Activated CD4-positive, alpha-beta memory T cell treated with anti-CD3 and anti-CD28 coated beads for 36 hours (primary cell): ENCODE results near the gene MFRP. TPM values are rescaled to one million over a fixed set of nuclear protein-coding genes. Genes with fewer than 3 reads are reported as not detected.

Source experiments
- CTCF ChIA-PET: fragments of 350-600 bp; sonication (Branson Sonifier 250); formaldehyde crosslinking; loops from one replicate; lab custom pipeline; 2021; ENCODE audit warnings: antibody characterized with exemption, inconsistent platforms; lab: Charles Lee
- POLR2A ChIA-PET: fragments of 350-600 bp; sonication (Branson Sonifier 250); formaldehyde crosslinking; loops from one replicate; lab custom pipeline; 2021; ENCODE audit warnings: antibody characterized with exemption; lab: Charles Lee
- DNase-seq: peaks from one replicate; pipeline ENCODE4 v3.0.0-alpha.2; 2020
- H3K27ac Mint-ChIP-seq: one replicate; pipeline ENCODE4 v1.8.0; 2021; ENCODE audit warnings: mixed read lengths
- H3K27me3 Mint-ChIP-seq: one replicate; pipeline ENCODE4 v1.8.0; 2021; ENCODE audit warnings: mixed read lengths
- H3K36me3 Mint-ChIP-seq: one replicate; pipeline ENCODE4 v1.8.0; 2021; ENCODE audit warnings: mixed read lengths
- H3K4me1 Mint-ChIP-seq: one replicate; pipeline ENCODE4 v1.8.0; 2021; ENCODE audit warnings: low read depth, mixed read lengths
- H3K4me3 Mint-ChIP-seq: one replicate; pipeline ENCODE4 v1.8.0; 2021; ENCODE audit warnings: mild to moderate bottlenecking, mixed read lengths
- H3K9me3 Mint-ChIP-seq: one replicate; pipeline ENCODE4 v1.8.0; 2021; ENCODE audit warnings: mixed read lengths
- intact Hi-C: fragments of 100-400 bp; cut with micrococcal nuclease; formaldehyde crosslinking; loops from one replicate; pipeline ENCODE4 v1.15.1; 2023
- total RNA-seq, 2 experiments: library from RNA; stranded (reverse); gene quantifications; one replicate each; pipeline ENCODE4 v1.2.3, GENCODE V29; 2021

The MFRP gene
- total RNA-seq, 2 experiments from 2014 or later, result not detected

- Mint-ChIP-seq H3K27me3 (peaks cover 31% of the 10 kb centered on the region), H3K9me3 (no peaks in the 10 kb centered on the region), H3K36me3 (peaks cover 8% of the 10 kb centered on the region), H3K4me3 (no peak within 1 kb of the TSS), H3K4me1 (peaks cover 17% of the 10 kb centered on the region), H3K27ac (no peak within 1 kb of the TSS)
- POLR2A ChIA-PET, result no interaction called here
- CTCF ChIA-PET, result interaction anchor here (0.6 to 6.5 kb wide), 25 partner anchors 8 to 302 kb away, joined by 3 to 139 read pairs (median 4); partner anchors contain the start of gene USP2
- intact Hi-C loops, result no loop called here
- no peak for DNase-seq
Measured at GRCh38 chr11:119340335-119341221, 5.9 kb downstream of the MFRP start, which contains the start of gene C1QTNF5. C1QTNF5 (minus strand) TSS chr11:119340883; CDS start chr11:119340397, 486 bp downstream.

GRCh38 chr11:119339589-119340334 lies 6.7 kb downstream of the MFRP start:
- no peak overlapping the region for H3K4me3 Mint-ChIP-seq
- no peak overlapping the region for H3K27ac Mint-ChIP-seq
- peaks cover 8% of the 10 kb centered on the region for H3K36me3 Mint-ChIP-seq
- POLR2A ChIA-PET, result no interaction called here
- peak; percentile 48 for DNase-seq
- peaks cover 31% of the 10 kb centered on the region for H3K27me3 Mint-ChIP-seq
- peaks cover 23% of the 10 kb centered on the region for H3K4me1 Mint-ChIP-seq
- H3K9me3 Mint-ChIP-seq, result no peaks in the 10 kb centered on the region
- CTCF ChIA-PET, result interaction anchor here (0.6 to 6.5 kb wide), 22 partner anchors 8 to 301 kb away, joined by 3 to 139 read pairs (median 5); partner anchors contain the start of gene USP2
- intact Hi-C loops, result loop anchor here (5.0 kb wide), 1 partner anchor 272 kb away; the partner anchor contains the start of gene VPS11

GRCh38 chr11:119338965-119339588 lies 7.4 kb downstream of the MFRP start:
- DNase-seq, result no peak
- intact Hi-C loops, result loop anchor here (5.0 kb wide), 1 partner anchor 272 kb away; the partner anchor contains the start of gene VPS11
- Mint-ChIP-seq H3K27ac (no peak overlapping the region), H3K4me1 (peaks cover 25% of the 10 kb centered on the region), H3K27me3 (peaks cover 31% of the 10 kb centered on the region), H3K9me3 (no peaks in the 10 kb centered on the region), H3K4me3 (no peak overlapping the region), H3K36me3 (peaks cover 8% of the 10 kb centered on the region)
- CTCF ChIA-PET, result interaction anchor here (0.9 to 6.5 kb wide), 30 partner anchors 8 to 194 kb away, joined by 3 to 139 read pairs (median 6); partner anchors contain the start of genes MCAM, MFRP and USP2
- POLR2A ChIA-PET, result interaction anchor here (1.0 kb wide), 1 partner anchor 18 kb away, joined by 3 read pairs; no protein-coding TSS in a partner anchor

GRCh38 chr11:119338318-119338890 lies 8.1 kb downstream of the MFRP start:
- no peak overlapping the region for H3K4me3 Mint-ChIP-seq
- no peaks in the 10 kb centered on the region for H3K9me3 Mint-ChIP-seq
- H3K27ac Mint-ChIP-seq, result no peak overlapping the region
- peaks cover 28% of the 10 kb centered on the region for H3K27me3 Mint-ChIP-seq
- CTCF ChIA-PET, result interaction anchor here (0.6 to 4.0 kb wide), 42 partner anchors 9 to 304 kb away, joined by 3 to 139 read pairs (median 4); partner anchors contain the start of genes CBL, DPAGT1, MCAM and MFRP
- intact Hi-C loops, result loop anchor here (5.0 kb wide), 1 partner anchor 271 kb away; the partner anchor contains the start of gene VPS11
- peaks cover 8% of the 10 kb centered on the region for H3K36me3 Mint-ChIP-seq
- peaks cover 28% of the 10 kb centered on the region for H3K4me1 Mint-ChIP-seq
- peak; percentile 82 for DNase-seq
- POLR2A ChIA-PET, result interaction anchor here (0.7 to 1.0 kb wide), 3 partner anchors 15 to 391 kb away, joined by 3 read pairs; partner anchors contain the start of gene NECTIN1

GRCh38 chr11:119337581-119338317 lies 8.8 kb downstream of the MFRP start:
- ChIA-PET CTCF (interaction anchor here (0.7 to 4.0 kb wide), 41 partner anchors 9 to 304 kb away, joined by 3 to 139 read pairs (median 4); partner anchors contain the start of genes CBL, DPAGT1, MCAM and MFRP), POLR2A (interaction anchor here (0.7 to 1.0 kb wide), 3 partner anchors 14 to 391 kb away, joined by 3 read pairs; partner anchors contain the start of gene NECTIN1)
- Mint-ChIP-seq H3K4me3 (no peak overlapping the region), H3K4me1 (peaks cover 28% of the 10 kb centered on the region), H3K36me3 (peaks cover 8% of the 10 kb centered on the region), H3K27ac (no peak overlapping the region), H3K27me3 (peaks cover 27% of the 10 kb centered on the region), H3K9me3 (no peaks in the 10 kb centered on the region)
- no peak for DNase-seq
- intact Hi-C loops, result loop anchor here (5.0 kb wide), 1 partner anchor 270 kb away; the partner anchor contains the start of gene VPS11

- ChIA-PET POLR2A (no interaction called here), CTCF (interaction anchor here (0.9 to 4.0 kb wide), 19 partner anchors 8 to 235 kb away, joined by 3 to 139 read pairs (median 9); partner anchors contain the start of genes DPAGT1, NLRX1 and USP2)
- peaks cover 8% of the 10 kb centered on the region for H3K36me3 Mint-ChIP-seq
- H3K4me3 Mint-ChIP-seq, result peak overlapping the region; percentile 59
- no peak overlapping the region for H3K27ac Mint-ChIP-seq
- H3K9me3 Mint-ChIP-seq, result no peaks in the 10 kb centered on the region
- peaks cover 23% of the 10 kb centered on the region for H3K27me3 Mint-ChIP-seq
- DNase-seq, result no peak
- intact Hi-C loops, result loop anchor here (5.0 kb wide), 1 partner anchor 270 kb away; the partner anchor contains the start of gene VPS11
- peaks cover 28% of the 10 kb centered on the region for H3K4me1 Mint-ChIP-seq
Measured at GRCh38 chr11:119336744-119337469, 9.6 kb downstream of the MFRP start.

GRCh38 chr11:119335655-119336543 lies 10.6 kb downstream of the MFRP start:
- Mint-ChIP-seq H3K27ac (no peak overlapping the region), H3K4me1 (peaks cover 28% of the 10 kb centered on the region), H3K4me3 (peak overlapping the region; percentile 93), H3K27me3 (peaks cover 14% of the 10 kb centered on the region), H3K36me3 (peaks cover 8% of the 10 kb centered on the region), H3K9me3 (no peaks in the 10 kb centered on the region)
- ChIA-PET POLR2A (no interaction called here), CTCF (interaction anchor here (2.1 to 6.2 kb wide), 3 partner anchors 13 to 167 kb away, joined by 9 to 49 read pairs (median 9); partner anchors contain the start of gene NLRX1)
- DNase-seq, result no peak
- intact Hi-C loops, result loop anchor here (2.0 to 5.0 kb wide), 3 partner anchors 15 to 269 kb away; partner anchors contain the start of gene VPS11

- ChIA-PET CTCF (interaction anchor here (6.2 kb wide), 1 partner anchor 13 kb away, joined by 49 read pairs; no protein-coding TSS in a partner anchor), POLR2A (interaction anchor here (1.0 kb wide), 1 partner anchor 14 kb away, joined by 3 read pairs; no protein-coding TSS in a partner anchor)
- peak overlapping the region; percentile 85 for H3K27ac Mint-ChIP-seq
- peaks cover 12% of the 10 kb centered on the region for H3K27me3 Mint-ChIP-seq
- intact Hi-C loops, result loop anchor here (2.0 to 5.0 kb wide), 3 partner anchors 14 to 268 kb away; partner anchors contain the start of gene VPS11
- no peaks in the 10 kb centered on the region for H3K9me3 Mint-ChIP-seq
- peak overlapping the region; percentile 93 for H3K4me3 Mint-ChIP-seq
- H3K4me1 Mint-ChIP-seq, result peaks cover 28% of the 10 kb centered on the region
- peaks cover 8% of the 10 kb centered on the region for H3K36me3 Mint-ChIP-seq
- DNase-seq, result no peak
Measured at GRCh38 chr11:119335091-119335654, 11.3 kb downstream of the MFRP start.
